ENCODE measurements around the gene UEVLD.

Gene UEVLD

GRCh38 chr11:18588297-18589252 is at the start of gene UEVLD:
Gene UEVLD, minus strand, starts transcription at chr11:18588734. Its CDS starts 80 bp downstream, at chr11:18588654.
- TF ChIP-seq CTCF (IDR thresholded peaks at IDR 0.05), result no peak

- TF ChIP-seq CTCF (IDR thresholded peaks at IDR 0.05), result no peak
Measured at GRCh38 chr11:18634140-18635032, 45.9 kb upstream of the UEVLD start, which contains the start of gene SPTY2D1. Gene SPTY2D1, minus strand, starts transcription at chr11:18634342. Its CDS starts 85 bp downstream, at chr11:18634257.

- no peak for TF ChIP-seq CTCF (IDR thresholded peaks at IDR 0.05)
Measured at GRCh38 chr11:18633256-18634139, 45.0 kb upstream of the UEVLD start.

- no peak for TF ChIP-seq CTCF (IDR thresholded peaks at IDR 0.05)
Measured at GRCh38 chr11:18632841-18633240, 44.3 kb upstream of the UEVLD start.

- TF ChIP-seq CTCF (IDR thresholded peaks at IDR 0.05), result no peak
Measured at GRCh38 chr11:18624161-18624560, 35.6 kb upstream of the UEVLD start.

- TF ChIP-seq CTCF (IDR thresholded peaks at IDR 0.05), result no peak
Measured at GRCh38 chr11:18623707-18624106, 35.2 kb upstream of the UEVLD start.
